CD14-positive monocyte (primary cell): ENCODE data around the gene SPTBN5. TPM values are rescaled to one million over a fixed set of nuclear protein-coding genes. Genes with fewer than 3 reads are reported as not detected.
A peak's percentile ranks its signal among the peaks of the same experiment; 100 is the strongest.

ENCODE experiments used
- DNase-seq, 3 donors: peaks; one replicate each; pipeline ENCODE4 v3.0.0-alpha.2; 2011 to 2022
- H2AFZ ChIP-seq: 2 replicates; pipeline ENCODE4 v1.6.0; 2012; ENCODE audit warnings: mild to moderate bottlenecking, low read depth, low read length, inconsistent platforms; ENCODE audit not compliant: insufficient read depth, poor library complexity, severe bottlenecking
- H3K27ac ChIP-seq, 2 donors: 1 replicate in 1 of 2; 2 replicates in 1 of 2; pipeline ENCODE4 v1.5.1; 2012 to 2013; ENCODE audit warnings: low read length in 2 of 2, control low read depth in 1 of 2, inconsistent platforms in 1 of 2, low read depth in 1 of 2, mild to moderate bottlenecking in 1 of 2
- H3K27me3 ChIP-seq, 2 donors: one replicate each; pipeline versions ENCODE4 v1.6.0 to v1.6.1; 2011 to 2013; ENCODE audit warnings: low read length in 2 of 2; ENCODE audit not compliant: control insufficient read depth in 2 of 2, insufficient read depth in 2 of 2
- H3K36me3 ChIP-seq, 2 donors: replicated peaks in 1 of 2; 1 replicate in 1 of 2; 2 replicates in 1 of 2; pipeline versions ENCODE4 v1.5.1 to v1.6.1; 2012 to 2013; ENCODE audit warnings: low read length in 2 of 2, control low read depth in 1 of 2, inconsistent platforms in 1 of 2, mild to moderate bottlenecking in 1 of 2; ENCODE audit not compliant: insufficient read depth in 2 of 2, control insufficient read depth in 1 of 2
- H3K4me1 ChIP-seq, 2 donors: 1 replicate in 1 of 2; 2 replicates in 1 of 2; pipeline versions ENCODE4 v1.5.1 to v1.6.1; 2012 to 2013; ENCODE audit warnings: low read length in 2 of 2, control low read depth in 1 of 2, inconsistent platforms in 1 of 2, mild to moderate bottlenecking in 1 of 2, moderate library complexity in 1 of 2; ENCODE audit not compliant: insufficient read depth in 2 of 2, control insufficient read depth in 1 of 2
- H3K4me2 ChIP-seq: replicated peaks from 2 replicates; pipeline ENCODE3; 2012; ENCODE audit warnings: low read length, moderate library complexity, mild to moderate bottlenecking; ENCODE audit not compliant: poor library complexity, severe bottlenecking; ENCODE audit errors: extremely low read depth
- H3K4me3 ChIP-seq, 3 experiments: fragments of 200-600 bp in 1 of 3; sonication (generic) in 1 of 3; replicated peaks in 1 of 3; 1 replicate in 2 of 3; 2 replicates in 1 of 3; pipeline ENCODE4 v1.5.1; 2011 to 2013; ENCODE audit warnings: low read length in 3 of 3, mild to moderate bottlenecking in 3 of 3, control low read depth in 2 of 3, low read depth in 2 of 3, inconsistent platforms in 1 of 3, moderate library complexity in 1 of 3
- H3K79me2 ChIP-seq: 2 replicates; pipeline ENCODE4 v1.6.0; 2012; ENCODE audit warnings: mild to moderate bottlenecking, control low read depth, inconsistent platforms, low read length, moderate library complexity; ENCODE audit not compliant: insufficient read depth
- H3K9ac ChIP-seq: 2 replicates; pipeline ENCODE4 v1.6.0; 2017; ENCODE audit warnings: low read length, mild to moderate bottlenecking; ENCODE audit not compliant: insufficient read depth, poor library complexity, severe bottlenecking
- H3K9me3 ChIP-seq, 2 donors: replicated peaks in 1 of 2; 1 replicate in 1 of 2; 2 replicates in 1 of 2; pipeline versions ENCODE4 v1.5.1 to v1.6.1; 2012 to 2013; ENCODE audit warnings: low read length in 2 of 2, control low read depth in 1 of 2; ENCODE audit not compliant: control insufficient read depth in 1 of 2, insufficient read depth in 1 of 2
- H4K20me1 ChIP-seq: 2 replicates; pipeline ENCODE4 v1.6.0; 2012; ENCODE audit warnings: mild to moderate bottlenecking, low read length, control low read depth, moderate library complexity; ENCODE audit not compliant: insufficient read depth
- H3K27ac Mint-ChIP-seq, 7 donors: one replicate each; pipeline ENCODE4 v1.8.0; 2020; ENCODE audit warnings: mild to moderate bottlenecking in 7 of 7, mixed read lengths in 7 of 7, moderate library complexity in 6 of 7, inconsistent platforms in 2 of 7
- H3K27me3 Mint-ChIP-seq, 3 donors: one replicate each; pipeline ENCODE4 v1.8.0; 2021 to 2022; ENCODE audit warnings: low read depth in 3 of 3, mild to moderate bottlenecking in 3 of 3, mixed read lengths in 3 of 3, moderate library complexity in 3 of 3, inconsistent platforms in 1 of 3
- H3K36me3 Mint-ChIP-seq, 2 donors: one replicate each; pipeline ENCODE4 v1.8.0; 2020; ENCODE audit warnings: mixed read lengths in 2 of 2, inconsistent platforms in 1 of 2, mild to moderate bottlenecking in 1 of 2
- H3K4me1 Mint-ChIP-seq: one replicate; pipeline ENCODE4 v1.8.0; 2020; ENCODE audit warnings: mild to moderate bottlenecking, mixed read lengths
- H3K4me3 Mint-ChIP-seq, 2 donors: one replicate each; pipeline ENCODE4 v1.8.0; 2020; ENCODE audit warnings: mild to moderate bottlenecking in 2 of 2, mixed read lengths in 2 of 2, moderate library complexity in 1 of 2
- H3K9me3 Mint-ChIP-seq, 7 donors: one replicate each; pipeline ENCODE4 v1.8.0; 2020 to 2022; ENCODE audit warnings: mixed read lengths in 7 of 7, mild to moderate bottlenecking in 6 of 7, moderate library complexity in 6 of 7, inconsistent platforms in 2 of 7
- WGBS: methylation state at CpG from one replicate; pipeline ENCODE4 v1.1.5; 2013; ENCODE audit warnings: missing lambda C conversion rate; ENCODE audit not compliant: insufficient coverage; 5-methylcytosine and 5-hydroxymethylcytosine counted together
- intact Hi-C, 2 donors: fragments of 100-400 bp; cut with micrococcal nuclease; formaldehyde crosslinking; loops; one replicate each; pipeline versions ENCODE4 v1.15.0 to v1.15.1; 2023
- polyA plus RNA-seq, 3 donors: library from polyadenylated mRNA; depleted of rRNA in 1 of 3; unstranded in 2 of 3; stranded (reverse) in 1 of 3; fragments of 300-500 nt in 2 of 3; fragments of >200 nt in 1 of 3; fragmentation: Illumina TruSeq in 2 of 3; gene quantifications; 1 replicate in 2 of 3; 2 replicates in 1 of 3; pipeline ENCODE4 v1.2.3, GENCODE V29; 2012 to 2021
- TF ChIP-seq, protein P1 (sequence below): fragments of 200-600 bp; IDR thresholded peaks from one replicate; pipeline ENCODE4 v1.8.0; 2022; ENCODE audit warnings: antibody characterized with exemption, mild to moderate bottlenecking

Gene SPTBN5
- polyA plus RNA-seq, 3 donors: 0.29 TPM; not detected in 2

- Mint-ChIP-seq H3K4me3 (no peak overlapping the region), H3K27me3 (peaks cover 0 to 1% (median 0%) of the 10 kb centered on the region in 3 donors), H3K36me3 (peaks cover 55 to 67% of the 10 kb centered on the region in 2 donors), H3K9me3 (no peaks in the 10 kb centered on the region), H3K27ac (no peak overlapping the region), H3K4me1 (peaks cover 13% of the 10 kb centered on the region)
- peaks cover 37% of the 10 kb centered on the region for H4K20me1 ChIP-seq
- H3K4me2 ChIP-seq: no peak overlapping the region
- no peak overlapping the region for H3K9ac ChIP-seq
- peaks cover 2 to 3% of the 10 kb centered on the region in 2 donors for H3K4me1 ChIP-seq
- DNase-seq: no peak
- peaks cover 41 to 51% of the 10 kb centered on the region in 2 donors for H3K36me3 ChIP-seq
- H3K27me3 ChIP-seq: no peaks in the 10 kb centered on the region
- intact Hi-C loops: no loop called here
- H3K9me3 ChIP-seq: no peaks in the 10 kb centered on the region
- 82% methylated on average over 2 of the region's 3 CpGs for WGBS
- H2AFZ ChIP-seq: no peak overlapping the region
- H3K79me2 ChIP-seq: peaks cover 8% of the 10 kb centered on the region
- TF ChIP-seq, protein P1, sequence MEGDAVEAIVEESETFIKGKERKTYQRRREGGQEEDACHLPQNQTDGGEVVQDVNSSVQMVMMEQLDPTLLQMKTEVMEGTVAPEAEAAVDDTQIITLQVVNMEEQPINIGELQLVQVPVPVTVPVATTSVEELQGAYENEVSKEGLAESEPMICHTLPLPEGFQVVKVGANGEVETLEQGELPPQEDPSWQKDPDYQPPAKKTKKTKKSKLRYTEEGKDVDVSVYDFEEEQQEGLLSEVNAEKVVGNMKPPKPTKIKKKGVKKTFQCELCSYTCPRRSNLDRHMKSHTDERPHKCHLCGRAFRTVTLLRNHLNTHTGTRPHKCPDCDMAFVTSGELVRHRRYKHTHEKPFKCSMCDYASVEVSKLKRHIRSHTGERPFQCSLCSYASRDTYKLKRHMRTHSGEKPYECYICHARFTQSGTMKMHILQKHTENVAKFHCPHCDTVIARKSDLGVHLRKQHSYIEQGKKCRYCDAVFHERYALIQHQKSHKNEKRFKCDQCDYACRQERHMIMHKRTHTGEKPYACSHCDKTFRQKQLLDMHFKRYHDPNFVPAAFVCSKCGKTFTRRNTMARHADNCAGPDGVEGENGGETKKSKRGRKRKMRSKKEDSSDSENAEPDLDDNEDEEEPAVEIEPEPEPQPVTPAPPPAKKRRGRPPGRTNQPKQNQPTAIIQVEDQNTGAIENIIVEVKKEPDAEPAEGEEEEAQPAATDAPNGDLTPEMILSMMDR: no peak
- H3K4me3 ChIP-seq: no peak overlapping the region
- no peak overlapping the region for H3K27ac ChIP-seq
These were observed 59.8 kb downstream of the SPTBN5 start for GRCh38 chr15:41834096-41834495.

- no peak for DNase-seq
- peaks cover 41 to 51% of the 10 kb centered on the region in 2 donors for H3K36me3 ChIP-seq
- Mint-ChIP-seq H3K27me3 (peaks cover 0 to 1% (median 0%) of the 10 kb centered on the region in 3 donors), H3K36me3 (peaks cover 55 to 63% of the 10 kb centered on the region in 2 donors), H3K4me3 (no peak overlapping the region), H3K27ac (peak overlapping the region in 1 of 7 donors; percentile 7), H3K9me3 (no peaks in the 10 kb centered on the region), H3K4me1 (peaks cover 23% of the 10 kb centered on the region)
- no peak overlapping the region for H3K4me2 ChIP-seq
- H4K20me1 ChIP-seq: peaks cover 37% of the 10 kb centered on the region
- peaks cover 11 to 12% of the 10 kb centered on the region in 2 donors for H3K4me1 ChIP-seq
- no peak overlapping the region for H3K9ac ChIP-seq
- H3K27ac ChIP-seq: no peak overlapping the region
- no peaks in the 10 kb centered on the region for H3K9me3 ChIP-seq
- no peak overlapping the region for H3K4me3 ChIP-seq
- peaks cover 19% of the 10 kb centered on the region for H3K79me2 ChIP-seq
- H2AFZ ChIP-seq: no peak overlapping the region
- WGBS: 71% methylated on average over 2 of the region's 3 CpGs
- intact Hi-C loops: no loop called here
- H3K27me3 ChIP-seq: no peaks in the 10 kb centered on the region
- TF ChIP-seq, protein P1: no peak
These were observed 61.0 kb downstream of the SPTBN5 start for GRCh38 chr15:41832875-41833274.
